NCI-H187 treated with DMSO at 0.1 percent for 48 hours (cell line): ENCODE data around the gene NCKAP5L.
"Not testable (repeated sequence)": the region's sequence is repeated elsewhere in the genome, so short reads cannot be mapped to it uniquely, and the experiment has no call there.

Source experiments
- DNase-seq: peaks from one replicate; lab custom pipeline; 2025; lab: John Stamatoyannopoulos, UW

NCKAP5L gene

GRCh38 chr12:49777341-49777740, 50.9 kb downstream of the NCKAP5L start:
- no peak for DNase-seq

GRCh38 chr12:49776858-49777257, 51.4 kb downstream of the NCKAP5L start:
- DNase-seq: no peak

GRCh38 chr12:49776413-49776812, 51.8 kb downstream of the NCKAP5L start:
- DNase-seq: peak; percentile 17

GRCh38 chr12:49773102-49773501, 55.1 kb downstream of the NCKAP5L start:
- DNase-seq: not testable (repeated sequence)

- no peak for DNase-seq
Measured at GRCh38 chr12:49767333-49767732, 60.9 kb downstream of the NCKAP5L start.

- no peak for DNase-seq
Measured at GRCh38 chr12:49766115-49766455, 62.1 kb downstream of the NCKAP5L start.

- DNase-seq: no peak
Measured at GRCh38 chr12:49764126-49764525, 64.1 kb downstream of the NCKAP5L start.

GRCh38 chr12:49763006-49763591, 65.1 kb downstream of the NCKAP5L start:
- DNase-seq: no peak

GRCh38 chr12:49762468-49762847, 65.8 kb downstream of the NCKAP5L start:
- DNase-seq: no peak

- DNase-seq: no peak
Measured at GRCh38 chr12:49761677-49762467, 66.3 kb downstream of the NCKAP5L start.

- DNase-seq: no peak
Measured at GRCh38 chr12:49750996-49751393, 77.2 kb downstream of the NCKAP5L start.

- no peak for DNase-seq
Measured at GRCh38 chr12:49750027-49750995, 77.9 kb downstream of the NCKAP5L start.

- DNase-seq: no peak
Measured at GRCh38 chr12:49748800-49749199, 79.4 kb downstream of the NCKAP5L start.

GRCh38 chr12:49748306-49748705, 79.9 kb downstream of the NCKAP5L start:
- no peak for DNase-seq

- no peak for DNase-seq
Measured at GRCh38 chr12:49744363-49744885, 83.8 kb downstream of the NCKAP5L start.

- DNase-seq: no peak
Measured at GRCh38 chr12:49741882-49742620, 86.2 kb downstream of the NCKAP5L start.
